Panc1 (cell line): ENCODE results near the gene SAMM50. TPM values are rescaled to one million over a fixed set of nuclear protein-coding genes. Genes with fewer than 3 reads are reported as not detected.

Source experiments
- ATAC-seq: fragments of 200-7000 bp; cut with Tn5 transposase; 2 replicates; pipeline ENCODE4 v1.9.1; 2020; ENCODE audit warnings: mild to moderate bottlenecking, moderate library complexity
- BruUV-seq: library from RNA; stranded (reverse); fragments of 400-500 nt; replicated peaks from 2 replicates; lab custom pipeline; 2021; lab: Mats Ljungman, UMichigan
- CTCF ChIA-PET: fragments of 300-600 bp; sonication (Branson Sonifier 250); formaldehyde crosslinking; loops from one replicate; lab custom pipeline; 2022; ENCODE audit warnings: antibody characterized with exemption; lab: Charles Lee
- POLR2A ChIA-PET: fragments of 300-600 bp; sonication (Branson Sonifier 250); formaldehyde crosslinking; loops from one replicate; lab custom pipeline; 2022; ENCODE audit warnings: antibody characterized with exemption; lab: Charles Lee
- DNase-seq: peaks from one replicate; pipeline ENCODE4 v3.0.0-alpha.2; 2010; ENCODE audit warnings: low read depth, low spot score
- H3K27ac ChIP-seq: 2 replicates; pipeline ENCODE4 v1.5.1; 2011; ENCODE audit warnings: mild to moderate bottlenecking, low read length, inconsistent platforms
- H3K27me3 ChIP-seq: fragments of 200-500 bp; sonication (Bioruptor generic); 2 replicates; pipeline ENCODE4 v1.6.0; 2014; ENCODE audit warnings: low read length, inconsistent platforms; ENCODE audit not compliant: control insufficient read depth, insufficient read depth
- H3K36me3 ChIP-seq: fragments of 200-500 bp; sonication (Bioruptor generic); 2 replicates; pipeline ENCODE4 v1.5.1; 2014; ENCODE audit warnings: inconsistent platforms, mild to moderate bottlenecking, low read length, moderate library complexity; ENCODE audit not compliant: control insufficient read depth, insufficient read depth
- H3K4me1 ChIP-seq: 2 replicates; pipeline ENCODE4 v1.5.1; 2011; ENCODE audit warnings: inconsistent platforms, mild to moderate bottlenecking, low read length, moderate library complexity; ENCODE audit not compliant: control insufficient read depth, insufficient read depth
- H3K4me3 ChIP-seq, 2 experiments: 2 replicates each; pipeline ENCODE4 v1.5.1; 2011 to 2012; ENCODE audit warnings: low read depth in 2 of 2, low read length in 2 of 2, mild to moderate bottlenecking in 2 of 2, inconsistent platforms in 1 of 2, moderate library complexity in 1 of 2
- H3K9me3 ChIP-seq: fragments of 200-500 bp; sonication (Bioruptor generic); 2 replicates; pipeline ENCODE4 v1.5.1; 2014; ENCODE audit warnings: low read depth, mild to moderate bottlenecking, inconsistent platforms, low read length, moderate library complexity; ENCODE audit not compliant: control insufficient read depth, insufficient read depth
- CTCF ChIP-seq: fragments of 450-650 bp; IDR thresholded peaks from 2 replicates; pipeline ENCODE4 v1.5.1; 2017; ENCODE audit warnings: mild to moderate bottlenecking
- POLR2AphosphoS5 ChIP-seq: IDR thresholded peaks from 2 replicates; pipeline ENCODE4 v1.6.1; 2012; ENCODE audit warnings: mild to moderate bottlenecking, low read depth, low read length, moderate library complexity
- REST ChIP-seq, 2 experiments: IDR thresholded peaks; 2 replicates each; pipeline ENCODE4 v1.6.1; 2011 to 2012; ENCODE audit warnings: low read depth in 2 of 2, control low read depth in 1 of 2, low read length in 1 of 2, mild to moderate bottlenecking in 1 of 2, moderate library complexity in 1 of 2; ENCODE audit not compliant: insufficient read depth in 1 of 2
- SIN3A ChIP-seq: IDR thresholded peaks from 2 replicates; pipeline ENCODE4 v1.6.1; 2012; ENCODE audit warnings: low read depth, mild to moderate bottlenecking, low read length, moderate library complexity, borderline replicate concordance; ENCODE audit not compliant: insufficient read depth
- TCF7L2 ChIP-seq: IDR thresholded peaks from 2 replicates; pipeline ENCODE4 v1.6.1; 2011; ENCODE audit warnings: mild to moderate bottlenecking, low read depth, low read length, inconsistent platforms
- in situ Hi-C: cut with HindIII; loops from 2 replicates; pipeline ENCODE4 v1.10.0; 2016; ENCODE audit warnings: low sequenced_read_pairs, low pct_unique_long_range_greater_than_20kb
- intact Hi-C: fragments of 100-400 bp; cut with micrococcal nuclease; formaldehyde crosslinking; loops from one replicate; pipeline ENCODE4 v1.10.0; 2022; ENCODE audit not compliant: unreplicated experiment
- total RNA-seq: library from RNA; stranded (reverse); gene quantifications from one replicate; pipeline ENCODE4 v1.2.1, GENCODE V29; 2021; ENCODE audit not compliant: unreplicated experiment

The SAMM50 gene
- total RNA-seq, 1 experiment from 2014 or later = 40.5 TPM

GRCh38 chr22:43969989-43970755, 14.9 kb downstream of the SAMM50 start:
- ChIA-PET POLR2A (no interaction called here), CTCF (no interaction called here)
- BruUV-seq = no TSS peak
- DNase-seq (no peak), ATAC-seq (no peak)
- Histone ChIP-seq H3K27me3 (no peaks in the 10 kb centered on the region), H3K36me3 (peaks cover 2% of the 10 kb centered on the region; the same call in 1 of the 2 replicates), H3K27ac (no peak overlapping the region), H3K4me1 (no peaks in the 10 kb centered on the region), H3K9me3 (no peaks in the 10 kb centered on the region), H3K4me3 (no peak overlapping the region)
- intact Hi-C loops (no loop called here), in situ Hi-C loops (no loop called here)
- TF ChIP-seq TCF7L2 (no peak), REST (IDR thresholded peaks at IDR 0.05; ENCODE audit: insufficient read depth in 1 of 2, low read depth in 2 of 2, low read length in 1 of 2) (no peak), CTCF (no peak), POLR2AphosphoS5 (no peak), SIN3A (no peak)

- CTCF ChIA-PET = no interaction called here
- TF ChIP-seq POLR2AphosphoS5 (no peak), SIN3A (no peak), CTCF (no peak), TCF7L2 (no peak), REST (IDR thresholded peaks at IDR 0.05; ENCODE audit: insufficient read depth in 1 of 2, low read depth in 2 of 2, low read length in 1 of 2) (no peak)
- Histone ChIP-seq H3K4me3 (no peak overlapping the region), H3K27ac (no peak overlapping the region), H3K36me3 (peaks cover 2% of the 10 kb centered on the region), H3K4me1 (no peaks in the 10 kb centered on the region), H3K9me3 (no peaks in the 10 kb centered on the region), H3K27me3 (no peaks in the 10 kb centered on the region)
- ATAC-seq (no peak), DNase-seq (no peak)
- BruUV-seq = no TSS peak
- POLR2A ChIA-PET = no interaction called here
- intact Hi-C loops = no loop called here
- in situ Hi-C loops = no loop called here
Observed at GRCh38 chr22:43971112-43971511, 15.9 kb downstream of the SAMM50 start.
